Measurements from ENCODE around the gene NCAPG2.
"Not testable (repeated sequence)": the region's sequence is repeated elsewhere in the genome, so short reads cannot be mapped to it uniquely, and the experiment has no call there.

NCAPG2 gene

GRCh38 chr7:158672975-158673374 is 31.6 kb downstream of the NCAPG2 start:
- POLR2A ChIA-PET: no interaction called here
- no peak for DNase-seq (ENCODE audit: extremely low spot score)
- no peak for TF ChIP-seq LEF1 (IDR thresholded peaks at IDR 0.05; ENCODE audit: borderline replicate concordance)
- TF ChIP-seq ELF4 (IDR thresholded peaks at IDR 0.05): no peak
- TF ChIP-seq FOXM1 (IDR thresholded peaks at IDR 0.05; ENCODE audit: borderline replicate concordance): no peak
- CTCF ChIA-PET: no interaction called here

- CTCF ChIA-PET; DNase-seq (ENCODE audit: extremely low spot score); POLR2A ChIA-PET: not testable (repeated sequence)
Observed at GRCh38 chr7:158668086-158668485, 36.5 kb downstream of the NCAPG2 start.

- POLR2A ChIA-PET; DNase-seq (ENCODE audit: extremely low spot score); CTCF ChIA-PET: not testable (repeated sequence)
Observed at GRCh38 chr7:158666966-158667678, 37.5 kb downstream of the NCAPG2 start.

- ChIA-PET CTCF (no interaction called here), POLR2A (no interaction called here)
- DNase-seq (ENCODE audit: extremely low spot score): no peak
- TF ChIP-seq FOXK2 (IDR thresholded peaks at IDR 0.05): no peak
- TF ChIP-seq TARDBP (IDR thresholded peaks at IDR 0.05): no peak
- TF ChIP-seq HDGF (IDR thresholded peaks at IDR 0.05; ENCODE audit: borderline replicate concordance): no peak
- no peak for TF ChIP-seq FOXM1 (IDR thresholded peaks at IDR 0.05; ENCODE audit: borderline replicate concordance)
- TF ChIP-seq CTBP1 (IDR thresholded peaks at IDR 0.05; ENCODE audit: borderline replicate concordance): no peak
- no peak for TF ChIP-seq NFRKB (IDR thresholded peaks at IDR 0.05)
- no peak for TF ChIP-seq SP1 (IDR thresholded peaks at IDR 0.05)
- TF ChIP-seq ARNT (IDR thresholded peaks at IDR 0.05): no peak
- no peak for TF ChIP-seq L3MBTL2 (conservative IDR thresholded peaks at IDR 0.05)
- no peak for TF ChIP-seq BHLHE40 (IDR thresholded peaks at IDR 0.05; ENCODE audit: borderline replicate concordance)
Observed at GRCh38 chr7:158666401-158666800, 38.2 kb downstream of the NCAPG2 start.

GRCh38 chr7:158664406-158664805 is 40.2 kb downstream of the NCAPG2 start:
- CTCF ChIA-PET: interaction anchor here (1.3 kb wide), 1 partner anchor 17 kb away, joined by 4 read pairs; no protein-coding TSS in a partner anchor
- POLR2A ChIA-PET: interaction anchor here (0.9 to 1.0 kb wide), 2 partner anchors 11 to 40 kb away, joined by 3 read pairs; partner anchors contain the start of gene NCAPG2
- no peak for DNase-seq (ENCODE audit: extremely low spot score)
- TF ChIP-seq TARDBP (IDR thresholded peaks at IDR 0.05) (no peak), SP1 (IDR thresholded peaks at IDR 0.05) (no peak)

GRCh38 chr7:158663428-158663741 is 41.2 kb downstream of the NCAPG2 start:
- TF ChIP-seq BHLHE40 (IDR thresholded peaks at IDR 0.05; ENCODE audit: borderline replicate concordance): no peak
- TF ChIP-seq TARDBP (IDR thresholded peaks at IDR 0.05): no peak
- TF ChIP-seq NFRKB (IDR thresholded peaks at IDR 0.05): no peak
- no peak for TF ChIP-seq ARNT (IDR thresholded peaks at IDR 0.05)
- no peak for TF ChIP-seq FOXA1 (IDR thresholded peaks at IDR 0.05)
- no peak for TF ChIP-seq FOXM1 (IDR thresholded peaks at IDR 0.05; ENCODE audit: borderline replicate concordance)
- TF ChIP-seq CTBP1 (IDR thresholded peaks at IDR 0.05; ENCODE audit: borderline replicate concordance): no peak
- TF ChIP-seq ZNF384 (IDR thresholded peaks at IDR 0.05): no peak
- no peak for TF ChIP-seq FOXK2 (IDR thresholded peaks at IDR 0.05)
- TF ChIP-seq LEF1 (IDR thresholded peaks at IDR 0.05; ENCODE audit: borderline replicate concordance): no peak
- no peak for TF ChIP-seq PKNOX1 (IDR thresholded peaks at IDR 0.05)
- no peak for TF ChIP-seq HDGF (IDR thresholded peaks at IDR 0.05; ENCODE audit: borderline replicate concordance)
- TF ChIP-seq SP1 (IDR thresholded peaks at IDR 0.05): no peak
- no peak for TF ChIP-seq ELF4 (IDR thresholded peaks at IDR 0.05)
- DNase-seq (ENCODE audit: extremely low spot score): no peak
- CTCF ChIA-PET: interaction anchor here (1.3 kb wide), 1 partner anchor 16 kb away, joined by 4 read pairs; no protein-coding TSS in a partner anchor
- POLR2A ChIA-PET: interaction anchor here (0.9 to 1.0 kb wide), 2 partner anchors 10 to 41 kb away, joined by 3 read pairs; partner anchors contain the start of gene NCAPG2

GRCh38 chr7:158662610-158663427 is 41.8 kb downstream of the NCAPG2 start:
- POLR2A ChIA-PET: no interaction called here
- CTCF ChIA-PET: interaction anchor here (1.3 kb wide), 1 partner anchor 15 kb away, joined by 4 read pairs; no protein-coding TSS in a partner anchor
- no peak for TF ChIP-seq FOXA1 (IDR thresholded peaks at IDR 0.05)
- no peak for TF ChIP-seq CTBP1 (IDR thresholded peaks at IDR 0.05; ENCODE audit: borderline replicate concordance)
- no peak for TF ChIP-seq ELF4 (IDR thresholded peaks at IDR 0.05)
- no peak for TF ChIP-seq BHLHE40 (IDR thresholded peaks at IDR 0.05; ENCODE audit: borderline replicate concordance)
- no peak for TF ChIP-seq L3MBTL2 (conservative IDR thresholded peaks at IDR 0.05)
- TF ChIP-seq FOXK2 (IDR thresholded peaks at IDR 0.05): no peak
- TF ChIP-seq SP1 (IDR thresholded peaks at IDR 0.05): no peak
- no peak for TF ChIP-seq TARDBP (IDR thresholded peaks at IDR 0.05)
- TF ChIP-seq PKNOX1 (IDR thresholded peaks at IDR 0.05): no peak

More at GRCh38 chr7:158662610-158663427, 41.8 kb downstream of the NCAPG2 start:
- DNase-seq (ENCODE audit: extremely low spot score): no peak

Data from HEK293T (cell line).